SK-N-SH treated with all-trans-retinoic acid at 6 μM for 48 hours (cell line): ENCODE results near the gene LRRC15.

Experiments
- ATAC-seq: fragments of 200-7000 bp; cut with Tn5 transposase; 3 replicates; pipeline ENCODE4 v1.9.1; 2020; ENCODE audit warnings: mild to moderate bottlenecking, moderate library complexity
- ARNTL ChIP-seq: fragments of 450-650 bp; formaldehyde crosslinking; IDR thresholded peaks from 2 replicates; pipeline ENCODE4 v1.5.0; 2020; ENCODE audit warnings: low read depth, mild to moderate bottlenecking, moderate library complexity, borderline replicate concordance
- BACH2 ChIP-seq: fragments of 250-450 bp; sonication (Bioruptor Pico); IDR thresholded peaks from 2 replicates; pipeline ENCODE4 v1.9.0; 2021; ENCODE audit warnings: mild to moderate bottlenecking, borderline replicate concordance
- CREB5 ChIP-seq: fragments of 250-450 bp; sonication (Bioruptor Pico); IDR thresholded peaks from 2 replicates; pipeline ENCODE4 v1.5.1; 2020; ENCODE audit warnings: low read depth, mild to moderate bottlenecking, moderate library complexity
- CSRNP3 ChIP-seq: fragments of 250-450 bp; sonication (Bioruptor Pico); IDR thresholded peaks from 2 replicates; pipeline ENCODE4 v1.5.1; 2021; ENCODE audit warnings: mild to moderate bottlenecking, moderate library complexity
- GLIS3 ChIP-seq: fragments of 250-450 bp; sonication (Bioruptor Pico); IDR thresholded peaks from 2 replicates; pipeline ENCODE4 v1.5.0; 2020; ENCODE audit warnings: mild to moderate bottlenecking, moderate library complexity
- ISL1 ChIP-seq: fragments of 250-450 bp; sonication (Bioruptor Pico); IDR thresholded peaks from 2 replicates; pipeline ENCODE4 v2.1.2; 2022; ENCODE audit warnings: mild to moderate bottlenecking, moderate library complexity
- OSR1 ChIP-seq: fragments of 250-450 bp; sonication (Bioruptor Pico); IDR thresholded peaks from 2 replicates; pipeline ENCODE4 v1.8.0; 2022; ENCODE audit warnings: moderate library complexity, mild to moderate bottlenecking, inconsistent platforms
- PATZ1 ChIP-seq: fragments of 250-450 bp; sonication (Bioruptor Pico); IDR thresholded peaks from 2 replicates; pipeline ENCODE4 v1.8.0; 2020; ENCODE audit warnings: mild to moderate bottlenecking, moderate library complexity, borderline replicate concordance
- POU6F1 ChIP-seq: fragments of 250-450 bp; sonication (Bioruptor Pico); IDR thresholded peaks from 2 replicates; pipeline ENCODE4 v1.8.0; 2021; ENCODE audit warnings: low read depth, mild to moderate bottlenecking, moderate library complexity, borderline replicate concordance
- PPARA ChIP-seq: fragments of 250-450 bp; sonication (Bioruptor Pico); IDR thresholded peaks from 2 replicates; pipeline ENCODE4 v1.5.0; 2020; ENCODE audit warnings: mild to moderate bottlenecking, borderline replicate concordance
- RARB ChIP-seq: fragments of 250-450 bp; sonication (Bioruptor Pico); IDR thresholded peaks from 2 replicates; pipeline ENCODE4 v1.8.0; 2021; ENCODE audit warnings: mild to moderate bottlenecking, moderate library complexity
- SNAI2 ChIP-seq: fragments of 250-450 bp; sonication (Bioruptor Pico); IDR thresholded peaks from 2 replicates; pipeline ENCODE4 v1.5.0; 2020; ENCODE audit warnings: mild to moderate bottlenecking, moderate library complexity
- TCF4 ChIP-seq: fragments of 250-450 bp; sonication (Bioruptor Pico); IDR thresholded peaks from 2 replicates; pipeline ENCODE4 v1.8.0; 2021; ENCODE audit warnings: mild to moderate bottlenecking, moderate library complexity, borderline replicate concordance
- TOX ChIP-seq: fragments of 250-450 bp; sonication (Bioruptor Pico); IDR thresholded peaks from 2 replicates; pipeline ENCODE4 v1.8.0; 2021; ENCODE audit warnings: mild to moderate bottlenecking, moderate library complexity, borderline replicate concordance
- TSHZ2 ChIP-seq: fragments of 250-450 bp; sonication (Bioruptor Pico); IDR thresholded peaks from 2 replicates; pipeline ENCODE4 v1.5.0; 2020; ENCODE audit warnings: mild to moderate bottlenecking, moderate library complexity
- ZFP3 ChIP-seq: fragments of 250-450 bp; sonication (Bioruptor Pico); IDR thresholded peaks from 2 replicates; pipeline ENCODE4 v1.5.0; 2020; ENCODE audit warnings: mild to moderate bottlenecking, moderate library complexity
- ZFP30 ChIP-seq: fragments of 450-650 bp; formaldehyde crosslinking; IDR thresholded peaks from 2 replicates; pipeline ENCODE4 v1.5.0; 2022; ENCODE audit warnings: mild to moderate bottlenecking, moderate library complexity
- ZNF565 ChIP-seq: fragments of 450-650 bp; formaldehyde crosslinking; conservative IDR thresholded peaks from 2 replicates; pipeline ENCODE4 v1.5.0; 2020; ENCODE audit warnings: low read depth, mild to moderate bottlenecking, moderate library complexity

Gene LRRC15

GRCh38 chr3:194306771-194307640, 62.5 kb downstream of the LRRC15 start:
- no peak for TF ChIP-seq CSRNP3 (CRISPR knock-in tag)
- no peak for TF ChIP-seq CREB5 (CRISPR knock-in tag)
- TF ChIP-seq PPARA (CRISPR knock-in tag): no peak
- TF ChIP-seq SNAI2 (CRISPR knock-in tag): no peak
- TF ChIP-seq TCF4 (CRISPR knock-in tag): no peak
- no peak for TF ChIP-seq ZFP3
- TF ChIP-seq PATZ1 (CRISPR knock-in tag): no peak
- no peak for TF ChIP-seq TSHZ2 (CRISPR knock-in tag)
- TF ChIP-seq ARNTL (CRISPR knock-in tag): no peak
- TF ChIP-seq TOX (CRISPR knock-in tag): no peak
- no peak for ATAC-seq

GRCh38 chr3:194306109-194306686, 63.3 kb downstream of the LRRC15 start:
- TF ChIP-seq CREB5 (CRISPR knock-in tag) (no peak), ZFP30 (CRISPR knock-in tag) (no peak), ISL1 (CRISPR knock-in tag) (no peak), RARB (CRISPR knock-in tag) (no peak), POU6F1 (CRISPR knock-in tag) (no peak), TCF4 (CRISPR knock-in tag) (no peak), GLIS3 (CRISPR knock-in tag) (no peak), SNAI2 (CRISPR knock-in tag) (no peak), BACH2 (CRISPR knock-in tag) (no peak), ZNF565 (CRISPR knock-in tag) (no peak), OSR1 (CRISPR knock-in tag) (no peak)
- no peak for ATAC-seq
